ENCODE results near the gene PHACTR4. TPM values are rescaled to one million over a fixed set of nuclear protein-coding genes. Genes with fewer than 3 reads are reported as not detected.
"Not testable (repeated sequence)": the region's sequence is repeated elsewhere in the genome, so short reads cannot be mapped to it uniquely, and the experiment has no call there.

PHACTR4 gene
- total RNA-seq, 2 donors from 2014 or later, result 29.7 to 33.7 TPM

DNA sequence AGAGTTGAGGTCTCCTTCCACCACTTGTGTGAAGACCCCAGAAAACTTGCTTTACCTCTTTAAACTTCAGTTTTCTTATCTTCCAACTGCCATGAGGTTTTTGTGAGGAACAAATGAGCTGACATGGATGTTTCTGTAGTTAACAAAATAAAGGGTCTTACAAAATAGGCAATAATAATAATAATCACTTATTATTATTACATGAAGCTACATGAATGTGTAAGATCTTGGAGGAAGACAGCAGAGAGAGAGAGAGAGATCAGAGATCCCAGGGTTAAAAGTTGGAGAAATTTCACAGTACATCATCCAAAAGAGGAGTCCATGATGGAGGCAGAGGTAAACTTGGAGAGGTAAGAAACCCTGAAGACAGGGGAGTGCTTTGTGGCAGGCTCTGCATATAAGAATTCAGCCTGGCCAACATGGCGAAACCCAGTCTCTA, 147.0 kb downstream of the PHACTR4 start:
- Mint-ChIP-seq H3K4me1 (ENCODE audit: low read depth) (peaks cover 74% of the 10 kb centered on the region), H3K36me3 (ENCODE audit: insufficient read depth in 2 of 2) (peaks cover 2 to 18% of the 10 kb centered on the region in 2 donors), H3K9me3 (no peaks in the 10 kb centered on the region), H3K27ac (no peak overlapping the region), H3K27me3 (ENCODE audit: low read depth) (no peaks in the 10 kb centered on the region), H3K4me3 (no peak overlapping the region)
- ATAC-seq (replicated peaks in 1 of 2), result no peak
- no peak for DNase-seq

DNA sequence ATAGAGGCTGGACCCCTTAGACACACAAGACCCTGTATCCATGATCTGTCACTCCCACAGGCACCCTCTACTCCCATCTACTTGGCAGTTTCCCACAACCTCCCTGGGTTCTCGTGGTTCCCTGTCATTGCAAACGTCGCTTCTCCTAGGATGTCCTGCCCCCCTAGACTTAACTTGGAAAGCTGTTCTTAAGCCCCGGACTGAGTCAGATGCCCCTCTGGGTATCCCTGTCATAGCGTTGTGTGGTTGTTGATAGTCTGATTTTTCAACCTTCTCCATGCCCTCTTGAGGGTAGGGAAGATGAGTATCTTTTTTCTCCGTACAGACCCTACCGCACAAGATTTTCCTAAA, 148.1 kb downstream of the PHACTR4 start:
- peaks cover 0 to 13% of the 10 kb centered on the region in 2 donors for H3K36me3 Mint-ChIP-seq (ENCODE audit: insufficient read depth in 2 of 2)
- DNase-seq (no peak), ATAC-seq (replicated peaks in 1 of 2) (peak; percentile 5 to 18)
- no peaks in the 10 kb centered on the region for H3K27me3 Mint-ChIP-seq (ENCODE audit: low read depth)
- no peaks in the 10 kb centered on the region for H3K9me3 Mint-ChIP-seq
- H3K27ac Mint-ChIP-seq, result peak overlapping the region; percentile 14
- H3K4me1 Mint-ChIP-seq (ENCODE audit: low read depth), result peaks cover 72% of the 10 kb centered on the region
- peak overlapping the region; percentile 90 for H3K4me3 Mint-ChIP-seq

DNA sequence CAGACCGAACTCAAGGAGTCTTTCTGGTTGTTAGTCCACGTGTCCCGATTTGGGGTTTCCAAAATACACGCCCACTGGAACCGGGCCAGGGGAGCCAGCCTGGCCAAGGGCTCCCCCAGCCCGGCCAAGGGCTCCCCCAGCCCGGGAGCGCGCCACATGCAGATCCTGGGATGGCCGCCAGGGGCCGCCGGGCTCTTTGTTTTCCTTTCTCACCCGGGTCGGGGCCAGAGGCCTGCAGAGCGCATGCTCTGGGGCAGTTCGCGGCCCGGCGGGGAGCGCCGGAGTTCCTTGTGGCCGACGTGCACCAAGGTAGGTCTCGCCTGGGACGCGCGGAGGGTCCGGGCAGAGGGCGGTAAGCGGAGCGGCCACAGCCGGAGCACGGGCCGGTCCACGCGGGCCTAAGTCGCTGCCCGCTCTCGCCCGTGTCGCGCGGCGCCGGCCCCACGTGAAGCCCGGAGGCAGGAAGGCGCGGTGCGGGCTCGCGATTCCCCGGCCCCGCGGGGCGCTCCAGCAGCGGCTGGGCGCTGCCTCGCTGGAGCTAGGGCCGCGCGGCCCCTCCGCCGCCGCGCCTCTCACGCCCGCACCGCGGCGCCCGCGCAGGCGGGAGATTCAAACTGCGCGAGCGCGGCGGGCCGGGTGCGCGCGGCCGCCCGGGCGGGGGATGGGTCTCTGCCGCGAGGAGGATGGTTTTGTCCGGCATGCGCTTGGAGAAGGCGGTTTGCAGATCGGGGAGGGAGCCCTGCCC, 148.6 kb downstream of the PHACTR4 start:
- ATAC-seq (replicated peaks in 1 of 2), result peak; percentile 69 to 75
- H3K9me3 Mint-ChIP-seq, result no peaks in the 10 kb centered on the region
- peaks cover 67% of the 10 kb centered on the region for H3K4me1 Mint-ChIP-seq (ENCODE audit: low read depth)
- H3K27ac Mint-ChIP-seq, result peak overlapping the region; percentile 48
- peaks cover 0 to 10% of the 10 kb centered on the region in 2 donors for H3K36me3 Mint-ChIP-seq (ENCODE audit: insufficient read depth in 2 of 2)
- peak; percentile 92 to 94 for DNase-seq
- H3K27me3 Mint-ChIP-seq (ENCODE audit: low read depth), result no peaks in the 10 kb centered on the region
- peak overlapping the region; percentile 90 for H3K4me3 Mint-ChIP-seq

DNA sequence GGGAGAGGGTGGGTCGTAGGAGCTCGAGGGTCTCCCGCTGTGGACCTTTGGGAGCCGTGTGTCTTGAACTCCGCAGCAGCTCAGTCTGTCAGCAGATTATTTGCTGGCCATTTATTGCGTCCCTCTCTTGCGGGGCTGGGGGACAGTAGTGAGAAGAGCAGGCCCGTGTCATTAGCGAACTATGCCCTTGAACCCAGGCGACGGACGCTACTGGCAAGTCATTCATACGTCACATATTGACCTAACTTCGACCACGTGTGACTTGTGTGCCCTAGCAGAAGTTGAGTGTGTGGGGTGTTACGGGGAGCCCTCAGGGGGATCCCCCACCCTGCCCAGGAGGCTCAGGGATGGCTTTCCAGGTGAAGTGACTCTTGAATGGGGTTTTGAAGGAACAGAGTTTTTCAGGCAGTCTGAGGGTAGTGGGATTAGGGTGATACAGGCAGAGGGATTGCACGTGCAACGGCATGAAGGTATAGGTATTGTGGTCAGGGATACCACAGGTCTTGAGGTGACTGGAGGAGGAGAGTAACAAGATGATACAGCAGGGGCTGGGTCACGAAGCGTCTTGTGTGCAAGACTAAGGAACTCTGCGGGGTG, 149.3 kb downstream of the PHACTR4 start:
- Mint-ChIP-seq H3K9me3 (no peaks in the 10 kb centered on the region), H3K4me1 (ENCODE audit: low read depth) (peaks cover 62% of the 10 kb centered on the region), H3K4me3 (peak overlapping the region; percentile 74 to 78), H3K36me3 (ENCODE audit: insufficient read depth in 2 of 2) (peaks cover 4 to 10% of the 10 kb centered on the region in 2 donors), H3K27ac (peak overlapping the region; percentile 27), H3K27me3 (ENCODE audit: low read depth) (no peaks in the 10 kb centered on the region)
- peak; percentile 68 for ATAC-seq (replicated peaks in 1 of 2)
- peak; percentile 69 to 78 for DNase-seq

DNA sequence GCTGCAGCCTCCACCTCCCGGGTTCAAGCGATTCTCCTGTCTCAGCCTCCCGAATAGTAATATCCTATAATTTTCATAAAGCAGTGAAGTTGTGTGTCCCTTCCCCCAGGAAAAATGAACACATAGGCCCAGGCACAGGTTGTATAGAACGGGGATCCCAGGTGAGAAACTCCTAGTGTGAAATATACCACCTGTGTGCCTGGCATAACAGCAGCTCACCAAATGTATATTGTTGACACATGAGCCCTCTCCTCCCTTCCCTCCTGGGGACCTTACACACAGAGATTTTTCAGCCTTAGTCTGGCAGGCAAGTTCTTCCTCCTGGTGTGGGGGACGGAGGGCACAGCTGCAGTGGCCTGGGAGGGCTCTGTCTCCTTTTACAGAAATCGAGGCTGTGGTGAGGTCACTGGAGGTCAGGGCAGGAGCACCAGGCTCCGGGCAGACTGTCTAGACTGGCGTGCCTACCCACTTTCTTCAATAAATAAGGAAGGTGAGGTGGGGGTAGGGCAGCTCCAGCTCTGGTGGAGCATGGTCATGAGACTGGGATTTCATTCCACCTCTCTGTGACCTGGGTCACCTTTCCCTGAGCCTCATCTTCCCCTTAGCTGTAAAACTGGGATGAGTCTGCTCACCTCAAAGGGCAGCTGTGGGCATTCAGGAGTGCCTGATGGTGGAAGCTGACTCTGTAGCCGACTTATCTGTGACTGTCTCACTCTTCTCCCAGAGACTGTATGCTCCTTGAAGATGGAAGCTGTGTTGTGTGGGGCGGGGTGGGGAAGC, 150.6 kb downstream of the PHACTR4 start:
- no peaks in the 10 kb centered on the region for H3K27me3 Mint-ChIP-seq (ENCODE audit: low read depth)
- H3K27ac Mint-ChIP-seq, result no peak overlapping the region
- DNase-seq (no peak), ATAC-seq (replicated peaks in 1 of 2) (no peak)
- H3K36me3 Mint-ChIP-seq (ENCODE audit: insufficient read depth in 2 of 2), result peaks cover 6 to 7% of the 10 kb centered on the region in 2 donors
- H3K9me3 Mint-ChIP-seq, result no peaks in the 10 kb centered on the region
- peak overlapping the region; percentile 45 to 60 for H3K4me3 Mint-ChIP-seq
- H3K4me1 Mint-ChIP-seq (ENCODE audit: low read depth), result peaks cover 54% of the 10 kb centered on the region

DNA sequence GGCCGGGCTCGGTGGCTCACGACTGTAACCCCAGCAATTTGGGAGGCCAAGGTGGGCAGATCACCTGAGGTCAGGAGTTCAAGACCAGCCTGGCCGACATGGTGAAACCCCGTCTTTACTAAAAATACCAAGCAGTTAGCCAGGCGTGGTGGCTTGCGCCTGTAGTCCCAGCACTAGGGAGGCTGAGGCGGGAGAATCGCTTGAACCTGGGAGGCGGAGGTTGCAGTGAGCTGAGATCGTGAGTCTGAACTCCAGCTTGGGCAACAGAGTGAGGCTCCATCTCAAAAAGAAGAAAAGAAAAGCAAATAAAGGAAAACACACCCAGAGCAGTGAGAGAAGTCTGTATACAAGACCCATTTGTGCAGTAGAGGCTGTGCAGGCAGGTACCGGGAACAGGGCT, 151.3 kb downstream of the PHACTR4 start:
- ATAC-seq (replicated peaks in 1 of 2); DNase-seq; H3K9me3 Mint-ChIP-seq; H3K36me3 Mint-ChIP-seq (ENCODE audit: insufficient read depth in 2 of 2); H3K27ac Mint-ChIP-seq; H3K4me3 Mint-ChIP-seq; H3K27me3 Mint-ChIP-seq (ENCODE audit: low read depth): not testable (repeated sequence)
- H3K4me1 Mint-ChIP-seq (ENCODE audit: low read depth), result peaks cover 54% of the 10 kb centered on the region

DNA sequence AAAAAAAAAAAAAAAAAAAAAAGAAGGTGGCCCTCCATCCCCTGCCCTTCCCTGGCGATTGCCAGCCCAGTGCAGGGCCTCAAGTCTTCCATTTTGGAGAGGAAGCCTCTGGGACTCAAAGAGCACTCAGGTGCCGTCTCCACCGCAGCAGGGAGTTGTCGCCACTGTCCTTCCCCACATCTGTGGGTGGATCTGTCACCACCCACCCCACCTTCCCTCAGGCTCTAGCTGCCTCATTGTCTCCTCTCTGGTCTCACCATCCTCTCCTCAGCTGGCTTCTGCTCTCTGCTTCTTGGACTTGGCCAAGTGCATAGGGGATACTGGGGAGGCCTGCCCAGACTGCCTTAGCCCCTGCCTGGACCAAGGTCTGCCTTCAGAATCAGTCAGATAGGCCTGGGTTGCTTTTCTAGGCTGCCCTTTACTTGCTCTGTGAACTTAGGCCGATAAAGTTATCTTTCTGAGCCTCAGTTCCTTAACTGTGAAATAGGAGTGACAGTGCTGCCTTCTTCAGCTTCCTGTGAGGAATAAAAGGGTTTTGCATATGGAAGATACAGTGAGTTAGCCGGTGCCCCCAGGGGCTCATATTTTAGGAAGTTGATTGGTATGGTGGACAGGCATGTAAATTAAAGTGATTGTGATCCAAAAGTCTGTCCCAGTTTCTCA, 152.1 kb downstream of the PHACTR4 start:
- ATAC-seq (replicated peaks in 1 of 2), result no peak
- H3K4me3 Mint-ChIP-seq, result no peak overlapping the region
- H3K4me1 Mint-ChIP-seq (ENCODE audit: low read depth), result peaks cover 50% of the 10 kb centered on the region
- no peak for DNase-seq
- no peak overlapping the region for H3K27ac Mint-ChIP-seq
- H3K36me3 Mint-ChIP-seq (ENCODE audit: insufficient read depth in 2 of 2), result peaks cover 6 to 7% of the 10 kb centered on the region in 2 donors
- H3K27me3 Mint-ChIP-seq (ENCODE audit: low read depth), result no peaks in the 10 kb centered on the region
- no peaks in the 10 kb centered on the region for H3K9me3 Mint-ChIP-seq

DNA sequence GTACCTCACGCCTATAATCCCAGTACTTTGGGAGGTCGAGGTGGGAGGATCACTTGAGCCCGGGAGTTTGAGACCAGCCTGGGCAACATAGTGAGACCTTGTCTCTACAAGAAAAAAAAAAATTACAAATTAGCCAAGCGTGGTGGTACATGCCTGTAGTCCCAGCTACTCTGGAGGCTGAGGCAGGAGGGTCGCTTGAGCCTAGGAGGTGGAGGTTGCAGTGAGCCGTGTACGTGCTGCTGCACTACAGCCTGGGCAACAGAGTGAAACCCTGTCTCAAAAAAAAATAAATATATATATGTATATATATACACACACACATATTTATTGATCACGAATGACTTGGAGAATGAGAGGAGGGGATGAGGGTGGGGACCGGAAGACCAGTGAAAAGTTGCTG, 153.0 kb downstream of the PHACTR4 start:
- not testable (repeated sequence) for H3K4me3 Mint-ChIP-seq; ATAC-seq (replicated peaks in 1 of 2); DNase-seq; H3K9me3 Mint-ChIP-seq; H3K36me3 Mint-ChIP-seq (ENCODE audit: insufficient read depth in 2 of 2); H3K27me3 Mint-ChIP-seq (ENCODE audit: low read depth); H3K27ac Mint-ChIP-seq
- H3K4me1 Mint-ChIP-seq (ENCODE audit: low read depth), result peaks cover 41% of the 10 kb centered on the region

DNA sequence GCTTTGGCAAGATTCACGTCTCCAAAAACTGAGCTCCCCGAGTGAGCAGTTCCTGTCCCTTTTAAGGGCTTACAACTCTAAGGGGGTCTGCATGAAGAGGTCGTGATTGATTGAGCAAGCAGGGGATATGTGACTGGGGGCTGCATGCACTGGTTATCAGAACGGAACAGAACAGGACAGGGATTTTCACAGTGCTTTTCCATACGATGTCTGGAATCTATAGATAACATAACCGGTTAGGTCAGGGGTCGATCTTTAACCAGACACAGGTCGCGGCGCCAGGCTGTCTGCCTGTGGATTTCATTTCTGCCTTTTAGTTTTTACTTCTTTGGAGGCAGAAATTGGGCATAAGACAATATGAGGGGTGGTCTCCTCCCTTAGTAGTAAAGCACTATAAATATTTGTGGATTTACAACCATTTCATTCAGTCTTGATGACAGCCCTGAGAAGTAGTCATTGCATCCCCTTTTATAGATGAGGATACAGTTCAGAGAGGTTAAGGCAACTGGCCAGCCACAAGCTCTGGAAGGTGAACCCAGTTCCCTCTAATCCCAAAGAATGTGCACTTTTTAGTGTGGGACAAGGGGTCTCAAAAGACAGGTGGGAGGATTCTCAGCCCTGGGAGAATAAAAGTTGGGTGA, 155.6 kb downstream of the PHACTR4 start:
- ATAC-seq (replicated peaks in 1 of 2); H3K27ac Mint-ChIP-seq; H3K27me3 Mint-ChIP-seq (ENCODE audit: low read depth); DNase-seq; H3K4me3 Mint-ChIP-seq; H3K9me3 Mint-ChIP-seq: not testable (repeated sequence)
- Mint-ChIP-seq H3K4me1 (ENCODE audit: low read depth) (peaks cover 20% of the 10 kb centered on the region), H3K36me3 (ENCODE audit: insufficient read depth in 2 of 2) (peaks cover 6 to 10% of the 10 kb centered on the region in 2 donors)

DNA sequence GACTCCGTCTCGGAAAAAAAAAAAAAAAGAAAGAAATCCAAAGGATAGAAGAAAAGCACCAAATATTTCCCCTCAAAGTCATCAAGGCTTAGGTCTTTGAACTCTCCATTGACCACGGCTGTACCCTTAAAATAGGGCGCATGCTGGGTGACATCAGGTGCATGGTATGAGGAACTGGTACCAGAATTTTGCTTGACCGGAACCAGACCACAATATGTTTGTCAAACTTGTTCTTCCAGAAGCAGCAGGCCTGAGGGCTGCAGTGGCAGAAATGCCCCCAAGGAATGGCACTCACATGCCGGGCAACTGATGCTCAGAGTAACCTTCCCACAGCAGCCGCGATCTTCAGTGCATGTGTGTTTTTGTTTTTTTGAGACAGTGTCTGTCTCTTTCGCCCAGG, 157.3 kb downstream of the PHACTR4 start:
- Mint-ChIP-seq H3K4me3 (no peak overlapping the region), H3K36me3 (ENCODE audit: insufficient read depth in 2 of 2) (peaks cover 6 to 14% of the 10 kb centered on the region in 2 donors)
- ATAC-seq (replicated peaks in 1 of 2), result no peak

DNA sequence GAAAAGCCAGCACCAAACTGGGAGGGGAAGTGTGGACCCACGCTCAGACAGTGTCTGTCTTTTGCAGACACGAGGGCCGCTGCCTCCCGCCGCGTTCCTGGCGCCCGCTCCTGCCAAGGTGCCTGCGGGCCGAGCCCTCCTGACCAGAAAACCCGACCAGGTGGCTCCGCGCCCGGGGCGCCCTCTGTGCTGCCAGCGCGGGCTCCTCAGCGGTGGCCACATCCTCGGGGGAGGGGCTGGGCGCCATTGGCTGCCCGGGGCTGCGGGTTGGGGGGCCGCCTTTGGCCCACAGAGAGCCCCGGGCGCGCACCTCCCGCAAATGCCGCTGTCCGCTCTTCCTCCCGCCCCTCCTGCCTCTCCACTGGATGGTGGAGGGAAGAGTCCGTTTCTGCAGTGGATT, 160.9 kb downstream of the PHACTR4 start:
- no peak for ATAC-seq (replicated peaks in 1 of 2)
- Mint-ChIP-seq H3K9me3 (no peaks in the 10 kb centered on the region), H3K36me3 (ENCODE audit: insufficient read depth in 2 of 2) (peaks cover 5 to 16% of the 10 kb centered on the region in 2 donors), H3K4me1 (ENCODE audit: low read depth) (no peaks in the 10 kb centered on the region), H3K4me3 (no peak overlapping the region), H3K27ac (no peak overlapping the region), H3K27me3 (ENCODE audit: low read depth) (no peaks in the 10 kb centered on the region)
- DNase-seq, result no peak

More for the DNA sequence above, 157.3 kb downstream of the PHACTR4 start:
- Mint-ChIP-seq H3K27me3 (ENCODE audit: low read depth) (no peaks in the 10 kb centered on the region), H3K4me1 (ENCODE audit: low read depth) (peaks cover 4% of the 10 kb centered on the region), H3K27ac (no peak overlapping the region), H3K9me3 (no peaks in the 10 kb centered on the region)
- no peak for DNase-seq

DNA sequence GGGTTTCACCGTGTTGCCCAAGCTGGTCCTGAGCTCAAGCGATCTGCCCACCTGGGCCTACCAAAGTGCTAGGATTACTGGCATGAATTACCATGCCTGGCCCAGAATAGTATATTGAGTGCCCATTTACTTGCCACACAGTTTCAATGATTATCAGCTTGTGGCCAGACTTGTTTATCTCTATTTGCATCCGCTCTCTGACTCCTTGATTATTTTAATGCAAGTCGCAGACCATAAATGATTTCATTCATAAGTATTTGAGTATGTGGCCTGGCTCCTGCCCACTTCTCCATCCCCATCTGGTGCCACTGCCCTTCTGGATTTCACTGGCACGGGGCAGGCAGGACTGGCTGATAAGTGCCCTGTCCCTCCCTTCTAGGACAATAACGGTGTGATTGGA, 165.1 kb downstream of the PHACTR4 start:
- Mint-ChIP-seq H3K36me3 (ENCODE audit: insufficient read depth in 2 of 2) (peaks cover 5 to 15% of the 10 kb centered on the region in 2 donors), H3K27me3 (ENCODE audit: low read depth) (no peaks in the 10 kb centered on the region), H3K4me1 (ENCODE audit: low read depth) (no peaks in the 10 kb centered on the region), H3K9me3 (no peaks in the 10 kb centered on the region), H3K27ac (no peak overlapping the region), H3K4me3 (no peak overlapping the region)
- no peak for ATAC-seq (replicated peaks in 1 of 2)
- no peak for DNase-seq
